CD4-positive, alpha-beta T cell treated with Interleukin-6 for 4 hours (primary cell): ENCODE results near the gene C1orf174.

Experiments used
- DNase-seq: peaks from one replicate; pipeline ENCODE4 v3.0.0-alpha.2; 2020; ENCODE audit warnings: mixed read lengths

C1orf174 gene

DNA sequence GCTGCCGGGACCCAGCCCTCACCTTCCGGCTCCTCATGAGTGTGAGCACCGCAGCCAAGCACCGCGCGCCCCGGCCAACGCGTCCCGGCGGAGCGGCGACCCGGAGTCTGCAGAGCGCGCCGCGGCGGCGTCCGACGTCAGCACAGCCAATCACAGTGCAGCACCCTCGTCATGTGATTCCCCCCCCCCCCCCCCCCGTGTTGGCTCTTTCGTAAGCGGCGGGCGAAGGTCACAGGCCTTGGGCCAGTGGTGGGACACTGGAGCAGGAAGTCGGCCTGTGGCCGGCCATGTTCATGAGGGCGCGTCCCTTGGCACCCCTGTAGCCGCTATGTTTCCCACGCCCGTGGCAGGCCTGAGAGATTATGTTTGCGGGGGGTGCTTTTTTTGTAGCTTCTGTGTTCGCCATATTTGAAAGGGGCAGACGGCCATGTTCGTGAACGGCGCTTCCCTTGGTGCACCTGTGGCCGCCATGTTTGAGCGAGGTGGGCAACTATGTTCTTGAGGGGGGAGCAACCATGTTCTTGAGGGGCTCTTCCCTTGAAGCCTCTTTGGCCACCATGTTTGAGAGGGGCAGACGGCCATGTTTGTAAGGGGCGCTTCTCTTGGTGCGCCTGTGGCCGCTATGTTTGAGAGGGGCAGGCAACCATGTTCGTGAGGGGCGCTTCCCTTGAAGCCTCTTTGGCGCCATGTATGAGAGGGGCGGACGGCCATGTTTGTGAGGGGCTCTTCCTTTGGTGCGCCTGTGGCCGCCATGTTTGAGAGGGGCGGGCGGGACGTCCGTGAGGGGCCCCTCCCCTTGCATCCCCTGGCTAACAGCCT is at the start of gene C1orf174:
Gene C1orf174 (minus strand): TSS at position 123 of the 819 bp plus-strand sequence. CDS start 86 bp downstream, at position 37.
- DNase-seq: peak; percentile 96

DNA sequence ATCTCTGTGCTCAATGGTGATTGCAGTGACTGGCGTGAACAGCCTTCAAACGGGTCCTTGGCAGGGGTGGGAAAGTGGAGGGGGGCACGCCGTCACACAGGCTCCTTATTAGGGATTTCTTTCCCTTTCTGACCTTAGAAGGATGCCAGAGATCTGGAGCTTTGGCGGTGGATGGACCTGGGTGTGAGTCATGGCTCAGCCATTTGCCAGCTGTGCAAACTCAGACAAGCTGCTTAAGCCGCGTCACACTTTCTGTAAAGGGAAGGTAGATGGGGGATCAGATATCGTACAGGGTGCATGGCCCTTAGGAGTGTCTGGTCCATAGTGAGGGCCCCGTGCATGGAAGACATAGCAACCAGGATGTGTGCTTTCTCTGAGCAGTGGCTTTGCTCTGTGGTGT is 48.3 kb upstream of the C1orf174 start:
- DNase-seq: no peak

DNA sequence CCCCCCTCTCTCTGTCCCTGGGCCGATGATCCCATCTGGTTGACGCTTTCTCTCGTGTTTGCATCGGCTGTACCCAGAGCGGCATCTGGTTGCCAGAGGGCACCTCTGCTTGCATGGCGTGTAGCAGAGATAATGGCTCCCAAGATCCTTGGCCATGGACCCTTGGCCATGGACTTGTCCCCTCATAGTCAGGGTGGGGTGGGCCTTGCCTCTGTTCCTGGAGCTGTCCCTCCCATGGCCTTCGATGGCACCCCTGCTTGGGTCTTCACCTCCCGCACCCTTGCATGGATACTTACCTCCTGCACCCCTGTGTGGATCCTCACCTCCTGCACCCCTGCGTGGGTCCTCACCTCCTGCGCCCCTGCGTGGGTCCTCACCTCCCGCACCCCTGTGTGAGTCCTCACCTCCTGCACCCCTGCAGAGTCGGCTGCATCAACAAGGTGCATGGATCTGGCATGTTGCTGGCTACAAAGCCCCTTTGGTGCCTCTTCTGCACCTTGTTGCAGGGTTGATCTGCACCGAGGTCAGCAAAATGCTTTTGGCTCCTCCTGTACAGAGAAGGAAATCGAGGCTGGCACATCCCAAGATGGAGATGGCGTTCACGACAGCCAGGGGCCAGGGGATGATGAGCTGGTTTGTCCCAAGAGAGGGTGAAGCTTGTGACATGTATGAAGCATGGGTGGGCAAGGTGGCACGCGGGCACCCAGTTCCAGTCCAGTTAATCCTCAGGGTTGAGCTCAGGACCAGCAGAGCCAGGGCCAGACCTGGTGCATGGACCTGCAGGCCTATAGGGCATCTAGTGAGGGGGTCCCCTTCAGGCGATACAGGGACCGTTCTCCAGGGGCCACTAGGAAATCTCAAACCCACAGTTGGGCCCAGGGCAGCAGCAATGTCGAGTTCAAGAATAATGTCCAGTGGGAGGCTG is 46.1 kb upstream of the C1orf174 start:
- no peak for DNase-seq

DNA sequence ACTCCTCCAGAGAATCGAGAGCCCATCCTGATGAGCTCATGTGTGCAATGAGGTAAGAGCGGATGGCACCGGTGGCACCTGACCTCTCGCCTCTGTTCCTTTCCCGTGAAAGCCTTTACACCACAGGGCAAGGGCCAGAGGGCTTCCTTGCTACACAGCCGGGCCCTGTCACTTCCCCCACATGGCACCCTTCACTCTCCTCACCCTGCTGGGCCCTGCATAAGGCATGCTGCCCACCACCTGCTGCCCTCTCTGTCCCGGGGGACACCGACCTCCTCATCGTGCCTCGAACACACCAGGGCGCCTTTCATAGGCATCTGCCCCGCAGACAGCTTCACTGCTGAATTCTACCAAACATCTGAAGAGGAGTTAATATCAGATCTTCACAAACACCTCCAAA is 45.1 kb upstream of the C1orf174 start:
- no peak for DNase-seq

DNA sequence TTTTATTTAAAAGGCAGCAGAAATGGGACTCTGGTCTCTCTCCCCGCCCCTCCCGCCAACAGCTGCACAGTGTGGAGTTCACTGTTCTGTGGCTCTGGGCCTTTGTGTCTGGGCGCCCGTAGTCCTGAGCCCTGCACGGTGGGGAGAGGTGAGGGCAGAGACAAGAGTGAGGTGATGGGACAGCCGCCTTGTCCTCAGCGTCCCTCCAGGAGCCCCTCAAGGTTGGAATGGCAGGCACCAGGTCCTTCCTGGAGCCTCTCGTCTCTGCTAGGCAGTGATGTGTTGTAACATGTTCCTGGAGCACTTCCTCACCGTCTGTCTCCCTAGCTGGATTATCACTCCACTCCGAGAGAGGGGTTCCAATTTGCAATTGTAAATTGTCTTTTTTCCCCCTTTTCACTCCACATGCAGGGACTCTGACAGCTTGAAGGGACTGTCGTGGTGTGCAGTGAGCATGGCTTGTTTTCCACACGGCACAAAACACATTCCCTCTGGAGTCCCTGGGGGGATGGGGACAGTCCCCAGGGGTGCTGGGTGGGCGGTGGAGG is 44.6 kb upstream of the C1orf174 start:
- no peak for DNase-seq

DNA sequence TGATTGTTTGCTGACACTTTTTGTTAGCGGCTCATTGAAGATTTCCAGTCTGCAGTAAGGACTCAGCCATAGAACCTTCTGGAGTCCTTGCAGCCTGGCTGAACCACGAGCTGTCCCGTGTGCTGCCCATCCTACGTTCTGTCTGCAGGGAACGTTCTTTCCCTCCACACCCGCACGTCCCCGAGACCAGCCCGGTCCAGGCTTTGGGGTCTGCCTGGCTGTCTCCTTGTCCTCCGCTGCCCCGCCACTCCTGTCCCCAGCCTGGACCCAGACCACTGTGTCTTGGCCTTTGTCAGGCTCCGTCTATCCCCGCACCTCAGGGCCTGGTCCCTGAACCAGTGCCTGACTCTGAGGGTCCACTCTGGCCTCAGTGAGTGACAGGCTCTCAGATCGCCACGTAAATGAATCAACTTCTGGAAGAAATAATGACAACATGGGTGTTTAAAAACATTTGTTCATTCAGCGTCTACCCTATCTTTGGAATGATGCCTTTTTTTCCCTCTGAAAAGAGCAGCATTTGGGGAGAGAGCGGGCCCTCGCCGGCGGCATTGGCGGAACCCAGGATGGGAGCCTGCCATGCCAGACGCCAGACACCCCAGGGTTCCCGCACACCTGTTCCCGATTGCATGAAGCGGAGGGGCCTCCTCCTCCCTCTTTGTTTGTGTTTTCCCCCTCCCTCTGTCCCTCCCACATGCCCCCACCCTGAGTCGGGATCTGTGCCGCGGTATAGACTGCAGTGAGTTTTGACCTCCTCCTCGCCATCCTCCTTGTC is 43.9 kb upstream of the C1orf174 start:
- no peak for DNase-seq

DNA sequence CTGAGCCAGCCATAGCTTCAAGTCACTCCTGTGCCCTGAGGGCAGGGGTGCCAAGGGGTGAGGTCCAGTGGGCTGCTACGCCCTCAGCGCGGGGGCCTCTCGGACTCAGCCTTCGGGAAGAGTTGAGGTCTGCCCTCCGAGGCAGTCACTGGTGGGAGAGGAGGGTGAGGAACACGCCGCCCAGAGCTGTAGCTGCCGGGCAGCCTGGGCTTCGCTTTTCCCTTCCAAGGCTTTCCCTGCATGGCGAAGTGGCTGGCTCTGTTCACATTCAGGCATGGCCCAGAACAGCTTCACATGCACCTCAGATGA is 43.0 kb upstream of the C1orf174 start:
- no peak for DNase-seq

DNA sequence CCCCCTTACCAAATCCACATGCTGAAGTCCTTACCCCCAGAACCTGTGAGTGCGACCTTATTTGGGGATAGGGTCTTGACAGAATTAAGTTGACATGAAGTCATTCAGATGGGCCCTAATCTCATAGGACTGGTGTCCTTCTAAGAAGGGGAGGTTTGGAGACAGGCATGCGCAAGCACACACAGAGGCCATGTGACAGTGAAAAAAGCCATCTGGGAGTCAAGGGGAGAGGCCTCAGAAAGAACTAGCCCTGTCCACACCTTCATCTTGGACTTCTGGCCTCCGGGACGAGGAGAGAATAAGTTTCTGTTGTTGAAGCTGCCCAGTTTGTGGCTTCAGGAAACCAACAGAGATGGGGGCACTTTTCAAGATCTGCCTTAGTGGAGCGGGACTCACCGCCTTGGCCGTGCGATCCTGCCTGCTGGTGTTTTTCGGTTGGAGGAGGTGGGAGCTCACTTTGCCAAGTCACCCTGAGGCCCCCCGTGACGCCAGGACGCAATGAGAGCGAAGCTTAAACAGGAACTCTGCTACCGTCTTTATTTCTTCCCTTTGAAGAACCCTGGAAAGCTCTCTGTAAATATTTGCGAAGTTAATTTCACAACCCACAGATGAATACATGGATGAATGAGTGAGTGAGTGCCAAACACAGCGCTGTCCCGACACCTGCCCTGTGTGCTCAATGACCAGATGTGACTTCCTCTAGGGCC is 42.5 kb upstream of the C1orf174 start:
- DNase-seq: no peak

DNA sequence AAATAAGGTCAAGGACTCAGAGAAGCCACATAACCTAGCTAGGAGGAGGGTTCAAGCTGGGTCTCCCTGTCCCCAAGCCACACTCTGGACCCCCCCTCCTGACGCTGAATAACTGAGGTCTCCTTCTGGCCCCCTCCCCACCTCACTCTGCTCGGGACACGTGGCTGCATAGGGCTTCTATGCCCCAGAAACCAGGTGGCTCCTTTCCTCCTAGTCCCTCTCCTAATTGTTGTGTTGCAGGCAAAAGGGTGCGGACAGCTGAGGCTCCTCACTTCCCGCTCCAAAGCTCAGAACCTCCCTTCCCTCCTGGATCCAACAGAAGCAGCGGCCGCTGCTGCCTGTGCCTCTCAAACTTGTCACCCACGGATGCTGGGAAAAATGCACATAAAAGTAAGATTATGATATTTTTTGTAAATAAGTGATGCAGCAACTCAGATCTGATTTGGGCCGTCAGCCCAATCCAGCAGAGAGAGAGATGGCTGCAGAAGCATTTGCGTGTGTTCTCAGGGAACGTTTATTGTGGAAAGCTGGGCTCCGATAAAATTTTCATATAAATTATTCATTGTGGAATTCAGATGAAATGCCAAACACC is 40.8 kb upstream of the C1orf174 start:
- DNase-seq: no peak

DNA sequence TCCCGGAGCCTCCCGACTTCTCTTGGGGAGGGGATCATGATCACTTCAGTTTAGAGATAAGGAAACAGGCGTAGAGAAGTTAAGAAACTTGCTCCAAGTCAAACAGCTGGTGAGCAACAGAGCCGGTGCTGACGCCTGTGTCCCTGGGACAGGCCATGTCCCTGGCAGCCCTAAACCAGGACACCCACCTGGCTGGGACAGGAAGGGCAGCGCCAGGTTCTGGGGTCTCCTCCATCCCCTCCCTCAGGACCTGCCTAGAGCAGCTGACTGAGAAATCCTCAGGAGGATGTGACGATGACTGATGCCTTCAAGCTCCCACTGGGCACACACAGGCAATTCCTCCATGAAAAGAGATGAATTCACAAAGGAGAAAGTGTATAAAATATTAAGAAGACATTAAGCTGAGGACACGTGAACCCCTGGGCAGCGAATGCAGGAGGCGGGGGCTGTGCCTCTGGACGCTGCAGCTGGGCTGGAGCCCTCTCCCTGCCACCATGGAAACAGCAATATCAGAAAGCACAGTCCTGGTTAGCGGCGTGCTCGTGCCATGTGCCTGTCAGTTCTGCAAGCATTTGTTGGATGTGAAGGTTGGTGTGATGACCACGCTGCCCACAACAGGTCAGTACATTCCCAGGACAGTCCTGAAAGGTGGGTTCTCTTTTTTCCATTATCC is 40.1 kb upstream of the C1orf174 start:
- DNase-seq: no peak

DNA sequence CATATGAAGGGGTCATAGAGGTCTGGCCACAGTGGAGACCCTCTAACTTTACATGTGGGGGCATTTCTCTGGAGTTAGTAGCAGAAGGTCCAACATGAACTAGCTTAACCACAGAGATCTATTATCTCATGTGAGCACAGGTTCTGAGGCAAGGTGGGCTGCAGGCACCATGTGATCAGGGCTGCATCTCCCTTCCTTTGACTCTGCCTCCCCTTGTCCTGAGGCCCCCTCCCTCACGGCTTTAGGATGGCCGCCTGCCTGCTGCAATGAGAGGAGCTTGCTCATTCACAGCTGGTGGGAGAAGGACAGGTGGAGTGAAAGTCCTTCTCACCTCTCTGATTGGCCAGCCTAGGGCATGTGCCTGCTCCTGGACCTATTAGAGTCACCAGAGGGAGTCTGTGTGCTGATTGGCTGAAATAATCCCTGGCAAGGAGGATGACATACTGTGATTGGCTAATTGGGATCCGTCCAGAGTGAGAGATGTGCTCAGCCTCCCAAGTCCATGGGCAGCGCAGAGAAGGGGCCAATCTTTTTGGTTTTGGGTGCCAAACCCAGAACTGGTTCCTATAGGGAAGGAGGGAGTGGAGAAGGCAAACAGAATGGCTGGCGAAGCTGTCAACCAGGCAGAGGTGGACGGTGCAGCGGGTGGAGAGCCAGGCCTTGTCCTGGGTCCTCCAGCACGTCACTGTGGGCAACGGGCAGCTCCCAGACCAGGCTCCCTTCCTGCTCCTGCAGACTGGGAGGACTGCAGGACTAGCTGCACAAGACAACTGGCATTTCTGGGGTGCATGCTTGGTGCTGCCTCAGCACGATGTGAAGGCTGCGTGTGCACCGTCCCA is 39.4 kb upstream of the C1orf174 start:
- DNase-seq: no peak

DNA sequence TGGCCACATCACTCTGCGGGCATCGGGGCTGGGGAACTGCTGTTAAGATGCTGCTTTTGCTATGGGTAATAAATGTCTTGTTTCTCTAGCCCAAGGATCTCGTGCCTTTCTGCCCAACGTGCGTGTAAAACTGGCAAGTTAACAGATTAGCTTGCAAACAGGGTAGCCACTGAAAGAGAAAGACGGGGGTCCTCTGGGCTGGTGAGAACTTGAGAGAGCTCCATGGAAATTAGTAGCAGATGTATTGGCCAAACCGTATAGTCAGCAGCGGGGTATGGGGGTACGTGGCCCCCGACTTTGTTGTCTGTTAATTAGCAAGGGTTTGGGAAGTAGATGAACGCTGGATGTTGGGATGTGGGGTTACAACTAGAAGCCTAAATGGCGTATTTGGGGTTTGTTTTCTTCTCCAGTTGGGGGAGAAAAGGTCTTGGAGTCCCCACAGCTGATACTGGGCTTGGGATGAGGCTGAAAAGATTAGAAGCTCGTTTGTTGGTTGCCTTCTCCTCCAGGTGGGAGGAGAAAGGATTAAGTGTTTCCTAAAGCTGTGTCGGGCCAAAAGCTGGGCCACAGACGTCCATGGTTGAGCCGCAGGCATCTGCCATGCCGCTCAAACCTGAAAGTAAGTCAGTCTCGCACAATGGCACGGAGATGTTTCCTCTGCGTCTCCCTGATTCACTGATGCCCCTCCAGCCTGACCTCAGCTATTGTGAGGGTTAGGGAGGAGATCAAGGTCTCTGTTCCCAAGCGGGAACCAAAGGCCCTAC is 32.3 kb upstream of the C1orf174 start:
- no peak for DNase-seq

DNA sequence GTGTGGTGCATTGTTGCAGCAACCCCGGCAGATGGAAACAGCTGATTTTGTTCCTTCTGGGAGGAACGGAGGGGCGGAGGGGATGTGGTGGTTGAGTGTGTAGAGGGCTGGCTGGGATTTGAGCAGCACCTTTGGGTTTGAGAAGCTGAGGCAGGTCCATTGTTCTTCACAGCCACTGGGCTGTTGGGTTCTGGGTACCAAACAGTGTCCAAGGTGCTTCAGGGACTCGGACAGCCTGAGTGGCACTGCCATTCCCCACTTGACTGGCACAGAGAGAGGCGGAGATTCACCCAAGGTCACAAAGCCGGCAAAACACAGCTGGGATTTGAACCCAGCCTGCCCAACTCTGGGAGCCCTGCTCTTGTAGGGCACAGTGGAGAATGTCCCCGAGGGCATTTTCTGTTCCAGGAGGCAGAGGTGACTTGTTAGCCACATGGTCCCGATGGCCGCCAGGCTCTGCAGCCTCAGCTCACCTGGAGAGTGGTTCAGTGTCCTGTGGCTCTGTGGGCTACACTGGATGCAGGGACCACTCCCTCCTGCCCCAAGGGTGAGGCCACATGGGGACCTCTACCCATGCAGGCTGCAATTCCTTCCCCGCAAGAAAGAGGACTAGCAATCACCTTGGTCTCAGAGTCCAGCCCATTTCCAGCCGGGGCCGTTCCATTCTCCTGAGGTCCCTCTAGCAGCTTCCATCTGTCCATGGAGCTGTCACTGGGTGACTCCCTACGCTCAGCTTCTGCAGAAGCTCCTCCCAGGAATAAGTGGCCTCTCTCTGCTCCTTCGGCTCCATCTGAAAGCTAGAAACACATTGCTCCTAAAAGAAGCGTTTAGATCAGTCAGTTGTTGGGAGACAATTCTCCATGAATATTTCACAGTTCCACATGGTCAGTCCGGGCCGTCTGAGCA is 31.2 kb upstream of the C1orf174 start:
- no peak for DNase-seq

DNA sequence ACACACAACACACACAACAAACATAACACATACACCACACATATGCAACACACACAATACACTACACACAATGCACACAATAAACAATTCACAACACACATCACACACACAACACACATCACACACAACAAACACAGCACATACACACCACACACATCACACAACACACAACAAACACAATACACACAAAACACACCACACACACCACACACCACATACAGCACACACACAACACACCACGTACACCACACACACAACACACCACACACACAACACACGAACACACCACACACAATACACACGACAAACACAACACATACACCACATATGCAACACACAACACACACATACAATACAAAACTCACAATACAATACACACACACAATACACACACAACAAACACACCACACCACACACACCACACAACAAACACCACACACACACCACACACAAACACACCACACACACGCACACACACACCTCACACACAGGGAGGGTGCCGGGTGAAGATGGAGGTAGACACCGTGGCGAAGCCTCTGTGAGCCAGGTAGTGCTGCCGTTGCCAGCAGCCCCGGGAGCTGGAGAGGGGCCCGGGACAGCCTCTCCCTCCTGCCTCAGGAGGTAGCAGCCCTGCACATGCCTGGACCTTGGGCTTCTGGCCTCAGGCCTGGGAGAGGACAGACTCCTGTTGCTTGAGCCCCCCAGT is 30.4 kb upstream of the C1orf174 start:
- DNase-seq: no peak

DNA sequence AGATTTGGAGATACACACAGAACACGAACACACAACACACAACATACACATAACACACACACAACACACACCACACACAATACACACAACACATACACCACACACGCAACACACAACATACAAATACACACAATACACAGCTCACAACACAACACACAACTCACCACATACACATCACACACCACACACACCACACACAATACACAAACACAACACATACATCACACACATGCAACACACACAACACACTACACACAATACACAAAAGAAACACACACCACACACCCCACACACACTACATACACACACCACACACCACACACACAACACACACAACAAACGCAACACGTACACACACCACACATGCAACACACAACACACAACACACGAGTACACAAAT is 29.1 kb upstream of the C1orf174 start:
- no peak for DNase-seq

DNA sequence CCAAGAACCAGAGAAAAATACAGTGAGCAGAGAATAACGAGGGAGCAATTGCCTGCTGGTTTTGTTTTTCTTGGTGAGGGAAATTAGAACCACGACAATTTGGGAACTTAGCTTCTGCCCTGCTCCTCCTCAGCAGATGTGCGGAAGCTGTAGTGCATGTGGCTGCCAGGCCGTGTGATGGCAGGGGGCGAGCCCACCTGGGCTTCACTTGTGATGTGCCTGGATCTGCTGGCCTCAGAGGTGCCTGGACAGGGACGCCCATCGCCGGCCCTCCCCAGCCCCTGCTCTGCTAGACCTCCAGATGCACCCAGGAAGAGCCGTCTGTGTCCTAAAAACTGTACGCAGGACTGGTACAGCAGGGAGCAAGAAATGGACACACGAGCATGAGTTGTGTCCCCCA is 28.5 kb upstream of the C1orf174 start:
- DNase-seq: no peak

DNA sequence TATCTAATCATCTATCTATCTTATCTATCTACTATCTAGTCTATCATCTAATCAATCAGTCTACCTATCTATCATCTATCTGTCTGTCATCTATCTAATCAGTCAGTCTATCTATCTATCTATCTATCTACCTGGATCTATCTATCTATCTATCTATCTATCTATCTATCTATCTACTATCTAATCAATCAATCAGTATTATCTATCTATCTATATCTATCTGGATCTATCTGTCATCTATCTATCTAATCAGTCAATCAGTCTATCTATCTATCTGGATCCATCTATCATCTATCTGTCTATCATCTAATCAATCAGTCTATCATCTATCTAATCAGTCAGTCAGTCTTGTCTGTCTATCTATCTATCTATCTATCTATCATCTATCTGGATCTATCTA is 26.9 kb upstream of the C1orf174 start:
- DNase-seq: no peak

DNA sequence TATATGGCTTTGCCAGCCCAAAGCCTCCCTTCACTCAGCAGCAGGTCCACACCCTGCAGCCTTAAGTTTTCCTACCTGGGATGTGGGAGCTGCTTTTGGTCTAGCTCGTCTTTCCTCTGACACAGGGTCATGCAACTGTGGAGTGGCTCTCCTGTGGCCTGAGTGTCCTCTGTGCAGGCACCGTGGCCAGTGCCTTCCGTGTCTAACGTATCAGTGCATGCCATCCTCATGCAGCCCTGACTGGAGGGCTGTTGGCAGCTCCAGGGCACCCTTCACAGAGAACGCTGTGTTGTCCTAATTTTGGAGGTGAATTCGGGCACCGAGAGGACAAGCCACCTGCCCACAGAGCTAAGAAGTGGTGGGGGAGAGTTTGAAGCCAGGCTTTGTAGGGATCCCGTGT is 25.7 kb upstream of the C1orf174 start:
- DNase-seq: no peak
